AG04449 (cell line): Measurements from ENCODE around the gene SLC34A3.

ENCODE experiments used
- CTCF ChIA-PET: fragments of 350-600 bp; formaldehyde crosslinking; extraction: SDS; loops from one replicate; lab custom pipeline; 2021; ENCODE audit warnings: antibody characterized with exemption; lab: Yijun Ruan, JAX
- POLR2A ChIA-PET: fragments of 400-600, 350-600 bp; formaldehyde crosslinking; extraction: SDS; loops from one replicate; lab custom pipeline; 2020; ENCODE audit warnings: antibody characterized with exemption, inconsistent platforms; lab: Yijun Ruan, JAX
- DNase-seq: peaks from one replicate; pipeline ENCODE4 v3.0.0-alpha.2; 2010; ENCODE audit warnings: low read depth, low spot score
- H3K4me3 ChIP-seq: 2 replicates; pipeline ENCODE4 v1.5.1; 2011; ENCODE audit warnings: low read depth, mild to moderate bottlenecking, control low read depth, low read length
- CTCF ChIP-seq: IDR thresholded peaks from one replicate; pipeline ENCODE4 v1.5.1; 2011; ENCODE audit warnings: mild to moderate bottlenecking, moderate library complexity, low read length, control low read depth, inconsistent platforms; ENCODE audit not compliant: insufficient read depth; ENCODE audit errors: missing control alignments

Gene SLC34A3

GRCh38 chr9:137275588-137276472 is 45.1 kb downstream of the SLC34A3 start:
- no peak for DNase-seq
- TF ChIP-seq CTCF: no peak
- H3K4me3 ChIP-seq: no peak overlapping the region
- POLR2A ChIA-PET: interaction anchor here (2.2 kb wide), 1 partner anchor 35 kb away, joined by 18 read pairs; the partner anchor contains the start of gene TUBB4B
- CTCF ChIA-PET: interaction anchor here (1.9 kb wide), 1 partner anchor 39 kb away, joined by 7 read pairs; no protein-coding TSS in a partner anchor

- no peak for DNase-seq
- ChIA-PET CTCF (interaction anchor here (0.9 to 1.9 kb wide), 8 partner anchors 9 to 168 kb away, joined by 3 to 7 read pairs (median 6); partner anchors contain the start of genes EXD3 and NOXA1), POLR2A (interaction anchor here (1.0 to 2.2 kb wide), 3 partner anchors 12 to 36 kb away, joined by 4 to 18 read pairs (median 8); partner anchors contain the start of gene TUBB4B)
- TF ChIP-seq CTCF: no peak
- peak overlapping the region; percentile 63; the same call in 1 of the 2 replicates for H3K4me3 ChIP-seq
These were observed 46.0 kb downstream of the SLC34A3 start for GRCh38 chr9:137276473-137277328.

GRCh38 chr9:137277329-137278041 is 46.8 kb downstream of the SLC34A3 start, which contains the start of gene TOR4A:
Gene TOR4A, plus strand, starts transcription at chr9:137277726. Its CDS starts 964 bp downstream, at chr9:137278690.
- POLR2A ChIA-PET: interaction anchor here (1.0 to 2.2 kb wide), 3 partner anchors 13 to 36 kb away, joined by 4 to 18 read pairs (median 8); partner anchors contain the start of gene TUBB4B
- H3K4me3 ChIP-seq: peak within 1 kb of the TSS; percentile 63
- no peak for TF ChIP-seq CTCF
- peak; percentile 26 for DNase-seq
- CTCF ChIA-PET: interaction anchor here (0.8 to 1.9 kb wide), 9 partner anchors 9 to 167 kb away, joined by 3 to 7 read pairs (median 5); partner anchors contain the start of genes EXD3 and NOXA1

- POLR2A ChIA-PET: interaction anchor here (1.0 to 2.2 kb wide), 3 partner anchors 14 to 37 kb away, joined by 4 to 18 read pairs (median 8); partner anchors contain the start of gene TUBB4B
- CTCF ChIA-PET: interaction anchor here (0.8 to 1.9 kb wide), 6 partner anchors 9 to 145 kb away, joined by 3 to 7 read pairs (median 6); partner anchors contain the start of genes EXD3 and NOXA1
- no peak for TF ChIP-seq CTCF
- no peak for DNase-seq
- peak overlapping the region; percentile 63 for H3K4me3 ChIP-seq
These were observed 47.5 kb downstream of the SLC34A3 start for GRCh38 chr9:137278061-137278701.
